ENCODE measurements around the gene ASB16. TPM values are rescaled to one million over a fixed set of nuclear protein-coding genes. Genes with fewer than 3 reads are reported as not detected.
"Not testable (repeated sequence)": the region's sequence is repeated elsewhere in the genome, so short reads cannot be mapped to it uniquely, and the experiment has no call there.

Gene ASB16
- total RNA-seq, 1 donor from 2014 or later, result not detected

GRCh38 chr17:44123356-44124117 is 47.0 kb upstream of the ASB16 start, which contains the start of gene HDAC5:
TSS of gene HDAC5 (minus strand) at chr17:44123641. CDS start at chr17:44117515, 6,126 bp downstream.
- Mint-ChIP-seq H3K27ac (ENCODE audit: unreplicated experiment) (peak within 1 kb of the TSS; percentile 80), H3K4me3 (ENCODE audit: unreplicated experiment) (peak within 1 kb of the TSS; percentile 95), H3K4me1 (ENCODE audit: unreplicated experiment) (peaks cover 21% of the 10 kb centered on the region), H3K9me3 (ENCODE audit: unreplicated experiment) (no peaks in the 10 kb centered on the region), H3K36me3 (ENCODE audit: low read depth, unreplicated experiment) (peaks cover 3% of the 10 kb centered on the region), H3K27me3 (ENCODE audit: unreplicated experiment) (peaks cover 6% of the 10 kb centered on the region)
- peak; percentile 92 for DNase-seq (ENCODE audit: low spot score)
- TF ChIP-seq, protein P1, sequence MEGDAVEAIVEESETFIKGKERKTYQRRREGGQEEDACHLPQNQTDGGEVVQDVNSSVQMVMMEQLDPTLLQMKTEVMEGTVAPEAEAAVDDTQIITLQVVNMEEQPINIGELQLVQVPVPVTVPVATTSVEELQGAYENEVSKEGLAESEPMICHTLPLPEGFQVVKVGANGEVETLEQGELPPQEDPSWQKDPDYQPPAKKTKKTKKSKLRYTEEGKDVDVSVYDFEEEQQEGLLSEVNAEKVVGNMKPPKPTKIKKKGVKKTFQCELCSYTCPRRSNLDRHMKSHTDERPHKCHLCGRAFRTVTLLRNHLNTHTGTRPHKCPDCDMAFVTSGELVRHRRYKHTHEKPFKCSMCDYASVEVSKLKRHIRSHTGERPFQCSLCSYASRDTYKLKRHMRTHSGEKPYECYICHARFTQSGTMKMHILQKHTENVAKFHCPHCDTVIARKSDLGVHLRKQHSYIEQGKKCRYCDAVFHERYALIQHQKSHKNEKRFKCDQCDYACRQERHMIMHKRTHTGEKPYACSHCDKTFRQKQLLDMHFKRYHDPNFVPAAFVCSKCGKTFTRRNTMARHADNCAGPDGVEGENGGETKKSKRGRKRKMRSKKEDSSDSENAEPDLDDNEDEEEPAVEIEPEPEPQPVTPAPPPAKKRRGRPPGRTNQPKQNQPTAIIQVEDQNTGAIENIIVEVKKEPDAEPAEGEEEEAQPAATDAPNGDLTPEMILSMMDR (IDR thresholded peaks at IDR 0.05; ENCODE audit: unreplicated experiment), result no peak

DNA sequence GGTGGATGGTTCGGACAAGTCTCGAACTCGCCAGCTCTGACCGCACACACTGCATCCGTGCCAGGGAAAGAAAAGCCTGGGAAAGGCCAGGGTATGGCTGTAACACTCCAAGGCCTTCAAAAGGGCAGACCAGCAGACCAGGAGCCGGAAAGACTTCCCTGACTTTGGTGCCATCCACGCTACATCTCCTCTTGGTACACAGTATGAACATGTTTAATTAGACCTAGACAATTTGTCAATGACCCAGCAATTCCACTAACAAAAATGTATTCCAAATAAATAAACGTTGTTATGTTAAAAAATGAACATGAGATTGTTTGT is 46.4 kb upstream of the ASB16 start:
- Mint-ChIP-seq H3K36me3 (ENCODE audit: low read depth, unreplicated experiment) (no peaks in the 10 kb centered on the region), H3K27ac (ENCODE audit: unreplicated experiment) (peak overlapping the region; percentile 33), H3K27me3 (ENCODE audit: unreplicated experiment) (peaks cover 5% of the 10 kb centered on the region), H3K9me3 (ENCODE audit: unreplicated experiment) (no peaks in the 10 kb centered on the region), H3K4me1 (ENCODE audit: unreplicated experiment) (peaks cover 18% of the 10 kb centered on the region), H3K4me3 (ENCODE audit: unreplicated experiment) (peak overlapping the region; percentile 77)
- TF ChIP-seq, protein P1 (IDR thresholded peaks at IDR 0.05; ENCODE audit: unreplicated experiment), result no peak
- DNase-seq (ENCODE audit: low spot score), result no peak

DNA sequence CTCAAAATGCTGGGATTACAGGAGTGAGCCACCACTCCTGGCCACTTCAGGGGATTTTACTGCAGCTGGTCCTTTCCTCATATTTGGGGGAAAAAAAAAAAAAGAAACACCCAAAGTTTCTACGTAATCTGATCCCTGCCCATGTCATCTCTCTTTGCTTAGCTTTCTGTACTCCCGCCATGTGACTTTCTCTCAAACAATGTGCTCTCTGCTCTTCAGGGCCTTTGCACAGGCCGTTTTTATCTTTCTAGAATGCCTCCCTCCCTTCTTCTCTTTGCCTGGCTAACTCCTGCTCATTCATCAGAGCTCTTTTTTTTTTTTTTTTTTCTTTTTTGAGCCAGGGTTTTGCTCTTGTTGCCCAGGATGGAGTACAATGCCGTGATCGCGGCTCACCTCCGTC is 42.1 kb upstream of the ASB16 start:
- Mint-ChIP-seq H3K4me3 (ENCODE audit: unreplicated experiment) (no peak overlapping the region), H3K36me3 (ENCODE audit: low read depth, unreplicated experiment) (no peaks in the 10 kb centered on the region)

DNA sequence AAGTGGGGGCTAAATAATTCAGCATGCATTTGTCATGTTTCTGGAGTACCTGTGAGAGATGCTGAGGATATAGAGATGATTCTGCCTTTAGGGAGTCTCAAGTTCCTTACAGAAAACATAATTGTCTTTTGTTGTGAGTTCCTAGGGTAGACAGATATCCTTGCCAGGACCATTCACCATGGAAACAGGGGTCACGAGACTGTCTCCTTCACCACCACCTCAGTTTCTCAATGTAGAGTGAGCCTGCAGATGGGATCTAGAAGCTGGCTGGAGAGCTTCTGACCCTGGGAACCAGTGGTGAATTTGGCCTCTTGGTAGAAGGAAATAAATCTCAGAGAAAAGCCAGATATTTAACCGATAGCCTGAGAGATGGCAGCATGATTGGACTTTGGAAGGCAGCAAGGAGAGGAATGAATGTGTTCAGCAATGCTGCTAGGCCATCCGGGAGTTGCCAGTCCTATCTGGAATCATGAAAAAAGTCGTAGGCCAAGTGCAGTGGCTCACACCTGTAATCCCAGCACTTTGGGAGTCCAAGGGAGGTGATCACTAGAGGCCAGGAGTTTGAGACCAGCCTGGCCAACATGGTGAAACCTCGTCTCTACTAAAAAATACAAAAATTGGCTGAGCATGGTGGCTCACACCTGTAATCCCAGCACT is 39.7 kb upstream of the ASB16 start:
- Mint-ChIP-seq H3K4me3 (ENCODE audit: unreplicated experiment) (no peak overlapping the region), H3K27me3 (ENCODE audit: unreplicated experiment) (no peaks in the 10 kb centered on the region)

More for the DNA sequence above, 42.1 kb upstream of the ASB16 start:
- TF ChIP-seq, protein P1 (IDR thresholded peaks at IDR 0.05; ENCODE audit: unreplicated experiment), result no peak
- Mint-ChIP-seq H3K27ac (ENCODE audit: unreplicated experiment) (no peak overlapping the region), H3K27me3 (ENCODE audit: unreplicated experiment) (no peaks in the 10 kb centered on the region), H3K9me3 (ENCODE audit: unreplicated experiment) (no peaks in the 10 kb centered on the region), H3K4me1 (ENCODE audit: unreplicated experiment) (peaks cover 8% of the 10 kb centered on the region)
- DNase-seq (ENCODE audit: low spot score), result no peak

GRCh38 chr17:44131372-44131771 is 39.1 kb upstream of the ASB16 start:
- not testable (repeated sequence) for H3K27me3 Mint-ChIP-seq (ENCODE audit: unreplicated experiment); H3K36me3 Mint-ChIP-seq (ENCODE audit: low read depth, unreplicated experiment); H3K27ac Mint-ChIP-seq (ENCODE audit: unreplicated experiment); H3K4me3 Mint-ChIP-seq (ENCODE audit: unreplicated experiment); H3K9me3 Mint-ChIP-seq (ENCODE audit: unreplicated experiment); DNase-seq (ENCODE audit: low spot score)
- peaks cover 15% of the 10 kb centered on the region for H3K4me1 Mint-ChIP-seq (ENCODE audit: unreplicated experiment)

More for the DNA sequence above, 39.7 kb upstream of the ASB16 start:
- no peak for DNase-seq (ENCODE audit: low spot score)
- Mint-ChIP-seq H3K9me3 (ENCODE audit: unreplicated experiment) (no peaks in the 10 kb centered on the region), H3K36me3 (ENCODE audit: low read depth, unreplicated experiment) (no peaks in the 10 kb centered on the region), H3K4me1 (ENCODE audit: unreplicated experiment) (peaks cover 15% of the 10 kb centered on the region), H3K27ac (ENCODE audit: unreplicated experiment) (no peak overlapping the region)
- TF ChIP-seq, protein P1 (IDR thresholded peaks at IDR 0.05; ENCODE audit: unreplicated experiment), result no peak
